Activated T-helper 17 cell treated with anti-CD3 and anti-CD28 coated beads, Interleukin-2, amount 50 U/mL, for 72 hours (primary cell): ENCODE results near the gene RABEP1. TPM values are rescaled to one million over a fixed set of nuclear protein-coding genes. Genes with fewer than 3 reads are reported as not detected.

Experiments used
- ATAC-seq: fragments of 150-1000 bp; cut with Tn5 transposase; replicated peaks from 2 replicates; pipeline ENCODE4 v1.10.0; 2021; ENCODE audit warnings: mild to moderate bottlenecking, moderate library complexity
- H3K27ac Mint-ChIP-seq: one replicate; pipeline ENCODE4 v1.8.0; 2022; ENCODE audit warnings: mixed read lengths
- H3K27me3 Mint-ChIP-seq: one replicate; pipeline ENCODE4 v1.8.0; 2022; ENCODE audit warnings: mixed read lengths
- H3K36me3 Mint-ChIP-seq: one replicate; pipeline ENCODE4 v1.8.0; 2022; ENCODE audit warnings: low read depth, mild to moderate bottlenecking, mixed read lengths
- H3K4me1 Mint-ChIP-seq: one replicate; pipeline ENCODE4 v1.8.0; 2022; ENCODE audit warnings: mixed read lengths
- H3K4me3 Mint-ChIP-seq: one replicate; pipeline ENCODE4 v1.8.0; 2022; ENCODE audit warnings: mild to moderate bottlenecking, mixed read lengths
- H3K9me3 Mint-ChIP-seq: one replicate; pipeline ENCODE4 v1.8.0; 2022; ENCODE audit warnings: mixed read lengths
- total RNA-seq, 2 donors: library from RNA; stranded (reverse); gene quantifications; one replicate each; pipeline ENCODE4 v1.2.3, GENCODE V29; 2022

RABEP1 gene
- total RNA-seq, 2 donors from 2014 or later = 35.7 to 55.5 TPM

GRCh38 chr17:5434984-5435383, 152.9 kb downstream of the RABEP1 start:
- no peak for ATAC-seq
- H3K9me3 Mint-ChIP-seq = no peaks in the 10 kb centered on the region
- no peak overlapping the region for H3K27ac Mint-ChIP-seq
- no peaks in the 10 kb centered on the region for H3K27me3 Mint-ChIP-seq
- H3K4me1 Mint-ChIP-seq = peaks cover 15% of the 10 kb centered on the region
- H3K36me3 Mint-ChIP-seq = peaks cover 86% of the 10 kb centered on the region
- peak overlapping the region; percentile 28 for H3K4me3 Mint-ChIP-seq

Other genes starting within 250 kb of the RABEP1 start
- gene SLC52A1, start 246.9 kb upstream of the RABEP1 start, total RNA-seq = under 1 TPM; 0.11 to 0.26 TPM
- gene ZFP3, start 203.8 kb upstream of the RABEP1 start, total RNA-seq = 1 to 10 TPM; 1.4 to 1.9 TPM
- 10 to 100 TPM; 10.7 to 16.3 TPM for gene ZNF232, start 170.4 kb upstream of the RABEP1 start, total RNA-seq
- under 1 TPM; 0.06 to 0.08 TPM for gene USP6, start 166.3 kb upstream of the RABEP1 start, total RNA-seq
- 1 to 10 TPM; 4.7 to 6.3 TPM for gene ZNF594, start 90.4 kb upstream of the RABEP1 start, total RNA-seq
- gene SCIMP, start 47.4 kb upstream of the RABEP1 start, total RNA-seq = not detected
- 100 to 1,000 TPM in 1 of 2 donors, 10 to 100 TPM in 1; 77.2 to 101 TPM for gene NUP88, start 137.4 kb downstream of the RABEP1 start, total RNA-seq
- gene RPAIN, start 137.9 kb downstream of the RABEP1 start, total RNA-seq = 10 to 100 TPM; 32.9 to 33.8 TPM
- 100 to 1,000 TPM; 164 to 396 TPM for gene C1QBP, start 156.9 kb downstream of the RABEP1 start, total RNA-seq
- 10 to 100 TPM; 16.2 to 43.8 TPM for gene DHX33, start 186.7 kb downstream of the RABEP1 start, total RNA-seq
- gene DERL2, start 203.9 kb downstream of the RABEP1 start, total RNA-seq = 10 to 100 TPM; 58.3 to 69.6 TPM
- 10 to 100 TPM; 24.1 to 33.9 TPM for gene MIS12, start 204.3 kb downstream of the RABEP1 start, total RNA-seq